K562 (cell line): ENCODE results near the gene CHSY1. TPM values are rescaled to one million over a fixed set of nuclear protein-coding genes. Genes with fewer than 3 reads are reported as not detected.

Source experiments
- NFE2 ChIP-seq: IDR thresholded peaks from 2 replicates; pipeline ENCODE4 v1.6.1; 2014; ENCODE audit warnings: antibody characterized with exemption, low read depth
- SIN3B ChIP-seq: fragments of 450-650 bp; IDR thresholded peaks from 2 replicates; pipeline ENCODE4 v1.6.1; 2017; ENCODE audit warnings: low read depth, mild to moderate bottlenecking, moderate library complexity
- TRIM24 ChIP-seq, 2 experiments: fragments of 450-650 bp; IDR thresholded peaks; 2 replicates each; pipeline ENCODE4 v1.6.1; 2016
- polyA plus RNA-seq, 8 experiments: library from polyadenylated mRNA; depleted of rRNA in 4 of 8; stranded (reverse) in 5 of 8; unstranded in 3 of 8; fragments of >200 nt; fragmentation: Nextera tagmentation in 2 of 8; fragmentation: Illumina TruSeq in 1 of 8; extraction: Ambion mirVana in 2 of 8; extraction: Trizol in 1 of 8; gene quantifications; 2 replicates each; pipeline versions ENCODE4 v1.2.1 to v1.2.3, GENCODE V29; 2011 to 2014; ENCODE audit warnings: inconsistent platforms in 1 of 8, missing spikeins in 1 of 8
- total RNA-seq, 7 experiments: library from RNA; depleted of rRNA in 6 of 7; stranded (reverse); fragments of >200 nt in 6 of 7; fragmentation: Illumina TruSeq in 2 of 7; extraction: Trizol in 2 of 7; gene quantifications; 2 replicates each; pipeline versions ENCODE4 v1.2.1 to v1.2.3, GENCODE V29; 2011 to 2021; ENCODE audit warnings: low replicate concordance in 1 of 7
- TF ChIP-seq, protein P1 (sequence below): fragments of 250-450 bp; sonication (Bioruptor Pico); IDR thresholded peaks from 2 replicates; pipeline ENCODE4 v1.4.0; 2020; ENCODE audit warnings: mild to moderate bottlenecking, moderate library complexity
- TF ChIP-seq, protein P2 (sequence below), 2 experiments: IDR thresholded peaks in 1 of 2; conservative IDR thresholded peaks in 1 of 2; 2 replicates each; pipeline ENCODE4 v1.6.1; 2016; ENCODE audit warnings: low read depth in 2 of 2, mild to moderate bottlenecking in 1 of 2, missing compliant biosample characterization in 1 of 2, missing genetic modification characterization in 1 of 2, moderate library complexity in 1 of 2
- TF ChIP-seq, protein P3 (sequence below): fragments of 200-800 bp; sonication (Bioruptor generic); IDR thresholded peaks from 2 replicates; pipeline ENCODE4 v1.6.1; 2017; ENCODE audit warnings: missing genetic modification characterization, missing compliant biosample characterization
- TF ChIP-seq, protein P4 (sequence below): fragments of 150-350 bp; conservative IDR thresholded peaks from 2 replicates; pipeline ENCODE4 v1.6.1; 2014; ENCODE audit warnings: low read length
- TF ChIP-seq, protein P5 (sequence below): sonication (generic); formaldehyde crosslinking; IDR thresholded peaks from 2 replicates; pipeline ENCODE4 v1.9.0; 2022; ENCODE audit warnings: mild to moderate bottlenecking, missing genetic modification reagents
- TF ChIP-seq, protein P6 (sequence below): IDR thresholded peaks from 2 replicates; pipeline ENCODE4 v1.6.1; 2011; ENCODE audit warnings: borderline replicate concordance, low read depth, mild to moderate bottlenecking, moderate library complexity, low read length; ENCODE audit not compliant: insufficient read depth, poor library complexity, severe bottlenecking

CHSY1 gene
- total and polyA plus RNA-seq, 9 of the 15 experiments (the other 6 are each of a cell fraction or from before 2014, with no cell fraction given): 7.0 to 16.4 (median 13.4) TPM

DNA sequence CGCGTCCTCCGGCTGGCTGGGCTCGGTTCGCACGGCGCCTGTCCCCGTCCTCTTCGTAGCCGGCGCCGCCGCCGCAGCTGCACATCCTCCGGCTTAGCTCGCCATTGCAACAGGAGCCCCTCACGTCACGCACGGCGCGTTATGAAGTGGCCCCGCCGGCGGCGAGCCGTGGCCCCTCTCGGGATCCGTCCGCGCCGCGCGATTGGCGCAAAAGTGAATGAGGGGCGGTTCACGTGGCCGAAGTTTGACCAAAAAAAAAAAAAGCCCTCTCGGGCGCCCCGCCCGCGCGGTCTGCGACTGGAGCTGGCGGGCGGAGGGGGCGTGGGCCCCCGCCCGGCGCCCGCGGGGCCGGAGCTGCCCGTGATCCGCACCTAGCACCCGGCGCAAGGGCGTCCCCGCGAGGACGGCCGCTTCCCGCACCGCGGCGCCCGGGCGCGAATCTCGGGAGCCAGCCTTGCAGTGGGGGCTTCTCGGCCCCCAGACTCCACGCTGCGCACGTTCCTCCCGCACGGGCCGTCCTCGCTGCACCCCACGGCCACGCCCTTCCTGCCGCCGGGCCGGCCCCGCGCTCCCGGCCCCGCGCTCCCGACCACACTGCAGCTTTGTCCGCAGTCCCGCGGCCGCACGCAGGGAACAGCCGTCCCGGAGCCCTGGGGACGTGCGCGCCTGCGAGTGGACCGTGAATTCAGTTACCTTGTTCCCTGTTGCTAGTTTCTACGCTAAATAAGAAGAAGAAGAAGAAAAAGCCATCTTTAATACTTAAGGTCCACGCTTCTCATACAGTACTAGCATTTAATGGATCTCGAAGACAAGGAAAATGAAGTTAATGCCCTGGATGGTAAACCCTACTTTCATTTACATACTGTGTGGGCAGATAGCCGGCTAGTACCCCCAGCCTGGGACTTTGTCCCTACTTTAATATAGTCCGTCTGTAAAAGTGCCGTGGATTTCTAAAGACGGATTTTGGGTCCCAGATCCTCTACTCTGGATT lies at the start of gene CHSY1 (continued):
- TF ChIP-seq, protein P1, sequence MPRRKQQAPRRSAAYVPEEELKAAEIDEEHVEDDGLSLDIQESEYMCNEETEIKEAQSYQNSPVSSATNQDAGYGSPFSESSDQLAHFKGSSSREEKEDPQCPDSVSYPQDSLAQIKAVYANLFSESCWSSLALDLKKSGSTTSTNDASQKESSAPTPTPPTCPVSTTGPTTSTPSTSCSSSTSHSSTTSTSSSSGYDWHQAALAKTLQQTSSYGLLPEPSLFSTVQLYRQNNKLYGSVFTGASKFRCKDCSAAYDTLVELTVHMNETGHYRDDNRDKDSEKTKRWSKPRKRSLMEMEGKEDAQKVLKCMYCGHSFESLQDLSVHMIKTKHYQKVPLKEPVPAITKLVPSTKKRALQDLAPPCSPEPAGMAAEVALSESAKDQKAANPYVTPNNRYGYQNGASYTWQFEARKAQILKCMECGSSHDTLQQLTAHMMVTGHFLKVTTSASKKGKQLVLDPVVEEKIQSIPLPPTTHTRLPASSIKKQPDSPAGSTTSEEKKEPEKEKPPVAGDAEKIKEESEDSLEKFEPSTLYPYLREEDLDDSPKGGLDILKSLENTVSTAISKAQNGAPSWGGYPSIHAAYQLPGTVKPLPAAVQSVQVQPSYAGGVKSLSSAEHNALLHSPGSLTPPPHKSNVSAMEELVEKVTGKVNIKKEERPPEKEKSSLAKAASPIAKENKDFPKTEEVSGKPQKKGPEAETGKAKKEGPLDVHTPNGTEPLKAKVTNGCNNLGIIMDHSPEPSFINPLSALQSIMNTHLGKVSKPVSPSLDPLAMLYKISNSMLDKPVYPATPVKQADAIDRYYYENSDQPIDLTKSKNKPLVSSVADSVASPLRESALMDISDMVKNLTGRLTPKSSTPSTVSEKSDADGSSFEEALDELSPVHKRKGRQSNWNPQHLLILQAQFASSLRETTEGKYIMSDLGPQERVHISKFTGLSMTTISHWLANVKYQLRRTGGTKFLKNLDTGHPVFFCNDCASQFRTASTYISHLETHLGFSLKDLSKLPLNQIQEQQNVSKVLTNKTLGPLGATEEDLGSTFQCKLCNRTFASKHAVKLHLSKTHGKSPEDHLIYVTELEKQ (CRISPR knock-in tag): no peak
- TF ChIP-seq, protein P2, sequence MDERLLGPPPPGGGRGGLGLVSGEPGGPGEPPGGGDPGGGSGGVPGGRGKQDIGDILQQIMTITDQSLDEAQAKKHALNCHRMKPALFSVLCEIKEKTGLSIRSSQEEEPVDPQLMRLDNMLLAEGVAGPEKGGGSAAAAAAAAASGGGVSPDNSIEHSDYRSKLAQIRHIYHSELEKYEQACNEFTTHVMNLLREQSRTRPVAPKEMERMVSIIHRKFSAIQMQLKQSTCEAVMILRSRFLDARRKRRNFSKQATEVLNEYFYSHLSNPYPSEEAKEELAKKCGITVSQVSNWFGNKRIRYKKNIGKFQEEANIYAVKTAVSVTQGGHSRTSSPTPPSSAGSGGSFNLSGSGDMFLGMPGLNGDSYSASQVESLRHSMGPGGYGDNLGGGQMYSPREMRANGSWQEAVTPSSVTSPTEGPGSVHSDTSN (CRISPR knock-in tag; IDR thresholded peaks at IDR 0.05; ENCODE audit: low read depth): no peak
- TF ChIP-seq, protein P2 (tag; conservative IDR thresholded peaks at IDR 0.05; ENCODE audit: low read depth): no peak
- TF ChIP-seq TRIM24 (IDR thresholded peaks at IDR 0.05): peak in 1 of 2 experiments; percentile 29; a peak in 1 of 4 replicates
- TF ChIP-seq NFE2: no peak
- TF ChIP-seq SIN3B: peak; percentile 63
- TF ChIP-seq, protein P3, sequence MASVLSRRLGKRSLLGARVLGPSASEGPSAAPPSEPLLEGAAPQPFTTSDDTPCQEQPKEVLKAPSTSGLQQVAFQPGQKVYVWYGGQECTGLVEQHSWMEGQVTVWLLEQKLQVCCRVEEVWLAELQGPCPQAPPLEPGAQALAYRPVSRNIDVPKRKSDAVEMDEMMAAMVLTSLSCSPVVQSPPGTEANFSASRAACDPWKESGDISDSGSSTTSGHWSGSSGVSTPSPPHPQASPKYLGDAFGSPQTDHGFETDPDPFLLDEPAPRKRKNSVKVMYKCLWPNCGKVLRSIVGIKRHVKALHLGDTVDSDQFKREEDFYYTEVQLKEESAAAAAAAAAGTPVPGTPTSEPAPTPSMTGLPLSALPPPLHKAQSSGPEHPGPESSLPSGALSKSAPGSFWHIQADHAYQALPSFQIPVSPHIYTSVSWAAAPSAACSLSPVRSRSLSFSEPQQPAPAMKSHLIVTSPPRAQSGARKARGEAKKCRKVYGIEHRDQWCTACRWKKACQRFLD (CRISPR knock-in tag): peak; percentile 62; the same call in 1 of the 2 replicates
- TF ChIP-seq, protein P4, sequence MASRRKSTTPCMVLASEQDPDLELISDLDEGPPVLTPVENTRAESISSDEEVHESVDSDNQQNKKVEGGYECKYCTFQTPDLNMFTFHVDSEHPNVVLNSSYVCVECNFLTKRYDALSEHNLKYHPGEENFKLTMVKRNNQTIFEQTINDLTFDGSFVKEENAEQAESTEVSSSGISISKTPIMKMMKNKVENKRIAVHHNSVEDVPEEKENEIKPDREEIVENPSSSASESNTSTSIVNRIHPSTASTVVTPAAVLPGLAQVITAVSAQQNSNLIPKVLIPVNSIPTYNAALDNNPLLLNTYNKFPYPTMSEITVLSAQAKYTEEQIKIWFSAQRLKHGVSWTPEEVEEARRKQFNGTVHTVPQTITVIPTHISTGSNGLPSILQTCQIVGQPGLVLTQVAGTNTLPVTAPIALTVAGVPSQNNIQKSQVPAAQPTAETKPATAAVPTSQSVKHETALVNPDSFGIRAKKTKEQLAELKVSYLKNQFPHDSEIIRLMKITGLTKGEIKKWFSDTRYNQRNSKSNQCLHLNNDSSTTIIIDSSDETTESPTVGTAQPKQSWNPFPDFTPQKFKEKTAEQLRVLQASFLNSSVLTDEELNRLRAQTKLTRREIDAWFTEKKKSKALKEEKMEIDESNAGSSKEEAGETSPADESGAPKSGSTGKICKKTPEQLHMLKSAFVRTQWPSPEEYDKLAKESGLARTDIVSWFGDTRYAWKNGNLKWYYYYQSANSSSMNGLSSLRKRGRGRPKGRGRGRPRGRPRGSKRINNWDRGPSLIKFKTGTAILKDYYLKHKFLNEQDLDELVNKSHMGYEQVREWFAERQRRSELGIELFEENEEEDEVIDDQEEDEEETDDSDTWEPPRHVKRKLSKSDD: no peak
- TF ChIP-seq, protein P5, sequence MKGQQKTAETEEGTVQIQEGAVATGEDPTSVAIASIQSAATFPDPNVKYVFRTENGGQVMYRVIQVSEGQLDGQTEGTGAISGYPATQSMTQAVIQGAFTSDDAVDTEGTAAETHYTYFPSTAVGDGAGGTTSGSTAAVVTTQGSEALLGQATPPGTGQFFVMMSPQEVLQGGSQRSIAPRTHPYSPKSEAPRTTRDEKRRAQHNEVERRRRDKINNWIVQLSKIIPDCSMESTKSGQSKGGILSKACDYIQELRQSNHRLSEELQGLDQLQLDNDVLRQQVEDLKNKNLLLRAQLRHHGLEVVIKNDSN: peak; percentile 71
- TF ChIP-seq, protein P6, sequence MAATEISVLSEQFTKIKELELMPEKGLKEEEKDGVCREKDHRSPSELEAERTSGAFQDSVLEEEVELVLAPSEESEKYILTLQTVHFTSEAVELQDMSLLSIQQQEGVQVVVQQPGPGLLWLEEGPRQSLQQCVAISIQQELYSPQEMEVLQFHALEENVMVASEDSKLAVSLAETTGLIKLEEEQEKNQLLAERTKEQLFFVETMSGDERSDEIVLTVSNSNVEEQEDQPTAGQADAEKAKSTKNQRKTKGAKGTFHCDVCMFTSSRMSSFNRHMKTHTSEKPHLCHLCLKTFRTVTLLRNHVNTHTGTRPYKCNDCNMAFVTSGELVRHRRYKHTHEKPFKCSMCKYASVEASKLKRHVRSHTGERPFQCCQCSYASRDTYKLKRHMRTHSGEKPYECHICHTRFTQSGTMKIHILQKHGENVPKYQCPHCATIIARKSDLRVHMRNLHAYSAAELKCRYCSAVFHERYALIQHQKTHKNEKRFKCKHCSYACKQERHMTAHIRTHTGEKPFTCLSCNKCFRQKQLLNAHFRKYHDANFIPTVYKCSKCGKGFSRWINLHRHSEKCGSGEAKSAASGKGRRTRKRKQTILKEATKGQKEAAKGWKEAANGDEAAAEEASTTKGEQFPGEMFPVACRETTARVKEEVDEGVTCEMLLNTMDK: peak; percentile 5
